ENCODE data around the gene CMTM1.
A peak's percentile ranks its signal among the peaks of the same experiment; 100 is the strongest.

Gene CMTM1

GRCh38 chr16:66599726-66600125 lies 33.5 kb downstream of the CMTM1 start:
- no peak overlapping the region for H3K4me3 ChIP-seq (ENCODE audit: low read depth, low read length)
- in situ Hi-C loops (cut with HindIII; ENCODE audit: low sequenced_read_pairs), result no loop called here
- TF ChIP-seq CTCF (IDR thresholded peaks at IDR 0.05; ENCODE audit: low read depth, low read length), result no peak
- DNase-seq (ENCODE audit: low read depth, low spot score), result no peak

GRCh38 chr16:66600477-66600876 lies 34.2 kb downstream of the CMTM1 start:
- in situ Hi-C loops (cut with HindIII; ENCODE audit: low sequenced_read_pairs), result no loop called here
- no peak for DNase-seq (ENCODE audit: low read depth, low spot score)
- H3K4me3 ChIP-seq (ENCODE audit: low read depth, low read length), result no peak overlapping the region
- no peak for TF ChIP-seq CTCF (IDR thresholded peaks at IDR 0.05; ENCODE audit: low read depth, low read length)

- H3K4me3 ChIP-seq (ENCODE audit: low read depth, low read length), result no peak overlapping the region
- in situ Hi-C loops (cut with HindIII; ENCODE audit: low sequenced_read_pairs), result no loop called here
- no peak for TF ChIP-seq CTCF (IDR thresholded peaks at IDR 0.05; ENCODE audit: low read depth, low read length)
- no peak for DNase-seq (ENCODE audit: low read depth, low spot score)
Measured at GRCh38 chr16:66601471-66601870, 35.2 kb downstream of the CMTM1 start.

GRCh38 chr16:66603537-66604375 lies 37.5 kb downstream of the CMTM1 start:
- in situ Hi-C loops (cut with HindIII; ENCODE audit: low sequenced_read_pairs), result no loop called here

GRCh38 chr16:66604376-66605176 lies 38.3 kb downstream of the CMTM1 start, which contains the start of gene CMTM3:
CMTM3 (plus strand) TSS chr16:66604704; CDS start chr16:66604806, 102 bp downstream.
- H3K4me3 ChIP-seq (ENCODE audit: low read depth, low read length), result peak within 1 kb of the TSS; percentile 72
- in situ Hi-C loops (cut with HindIII; ENCODE audit: low sequenced_read_pairs), result no loop called here
- peak; percentile 74 for DNase-seq (ENCODE audit: low read depth, low spot score)
- peak; percentile 62 for TF ChIP-seq CTCF (IDR thresholded peaks at IDR 0.05; ENCODE audit: low read depth, low read length)

More at GRCh38 chr16:66603537-66604375, 37.5 kb downstream of the CMTM1 start:
- H3K4me3 ChIP-seq (ENCODE audit: low read depth, low read length), result peak overlapping the region; percentile 72
- no peak for TF ChIP-seq CTCF (IDR thresholded peaks at IDR 0.05; ENCODE audit: low read depth, low read length)
- peak; percentile 73 for DNase-seq (ENCODE audit: low read depth, low spot score)

GRCh38 chr16:66605177-66605978 lies 39.1 kb downstream of the CMTM1 start:
- peak overlapping the region; percentile 72 for H3K4me3 ChIP-seq (ENCODE audit: low read depth, low read length)
- DNase-seq (ENCODE audit: low read depth, low spot score), result peak; percentile 61
- in situ Hi-C loops (cut with HindIII; ENCODE audit: low sequenced_read_pairs), result no loop called here
- no peak for TF ChIP-seq CTCF (IDR thresholded peaks at IDR 0.05; ENCODE audit: low read depth, low read length)

Data from astrocyte of the spinal cord (primary cell).